ENCODE data around the gene THSD7B. TPM values are rescaled to one million over a fixed set of nuclear protein-coding genes. Genes with fewer than 3 reads are reported as not detected.

Gene THSD7B
- total RNA-seq, 1 experiment from 2014 or later: 6.9 TPM

- H3K27me3 ChIP-seq (replicated peaks; ENCODE audit: control insufficient read depth, insufficient read depth, low read length): no peaks in the 10 kb centered on the region
- CTCF ChIA-PET: no interaction called here
- no peak for TF ChIP-seq CTCF (IDR thresholded peaks at IDR 0.05; ENCODE audit: insufficient read depth in 1 of 2, low read depth in 1 of 2, low read length in 1 of 2, severe bottlenecking in 1 of 2, unreplicated experiment in 1 of 2)
- Mint-ChIP-seq H3K27me3 (ENCODE audit: insufficient read depth, unreplicated experiment) (no peaks in the 10 kb centered on the region), H3K27ac (ENCODE audit: unreplicated experiment) (no peak overlapping the region), H3K9me3 (ENCODE audit: unreplicated experiment) (peaks cover 5% of the 10 kb centered on the region), H3K36me3 (ENCODE audit: insufficient read depth, unreplicated experiment) (peaks cover 6% of the 10 kb centered on the region), H3K4me3 (ENCODE audit: unreplicated experiment) (no peak overlapping the region), H3K4me1 (ENCODE audit: low read depth, unreplicated experiment) (peaks cover 17% of the 10 kb centered on the region)
- H3K4me3 ChIP-seq (ENCODE audit: low read depth, low read length): no peak overlapping the region
- DNase-seq: no peak
- intact Hi-C loops (cut with micrococcal nuclease; ENCODE audit: unreplicated experiment): no loop called here
- peaks cover 33% of the 10 kb centered on the region for H3K4me1 ChIP-seq
- POLR2A ChIA-PET: interaction anchor here (0.6 kb wide), 1 partner anchor 166 kb away, joined by 3 read pairs; no protein-coding TSS in a partner anchor
- H3K36me3 ChIP-seq (ENCODE audit: control insufficient read depth, insufficient read depth, low read length): no peaks in the 10 kb centered on the region
- H3K9me3 ChIP-seq: peaks cover 9% of the 10 kb centered on the region; the same call in 1 of the 2 replicates
- no TSS peak for BruUV-seq (replicated peaks)
These were observed 446.4 kb downstream of the THSD7B start for GRCh38 chr2:137211761-137212160.

DNA sequence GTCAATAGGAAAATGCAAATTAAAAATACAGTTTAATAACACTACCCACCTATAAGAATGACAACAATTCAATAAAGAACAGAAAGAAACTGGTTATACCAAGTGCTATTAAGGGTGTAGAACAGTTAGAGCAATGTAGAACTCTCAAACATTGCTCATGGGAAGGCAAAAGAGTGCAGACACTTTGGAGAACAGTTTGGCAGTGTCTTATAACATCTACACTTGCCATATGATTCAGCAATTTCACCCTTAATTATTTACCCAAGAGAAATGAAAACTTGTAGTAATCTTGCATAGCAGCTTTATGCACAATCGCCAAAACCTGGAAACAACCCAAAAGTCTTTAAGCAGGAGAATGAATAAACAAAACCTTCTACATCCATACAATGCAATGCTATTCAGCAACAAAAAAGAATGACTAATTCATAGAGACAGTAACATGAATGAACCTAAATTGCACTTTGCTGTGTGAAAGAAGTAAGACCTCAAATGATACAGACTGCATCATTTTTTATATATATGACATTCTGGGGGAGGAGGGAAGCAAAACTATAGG, 455.2 kb downstream of the THSD7B start:
- H3K4me3 Mint-ChIP-seq (ENCODE audit: unreplicated experiment): no peak overlapping the region
- no peaks in the 10 kb centered on the region for H3K27me3 Mint-ChIP-seq (ENCODE audit: insufficient read depth, unreplicated experiment)
- POLR2A ChIA-PET: interaction anchor here (0.6 kb wide), 1 partner anchor 1344 kb away, joined by 6 read pairs; the partner anchor contains the start of gene MCM6
- H3K27me3 ChIP-seq (replicated peaks; ENCODE audit: control insufficient read depth, insufficient read depth, low read length): no peaks in the 10 kb centered on the region
- H3K27ac Mint-ChIP-seq (ENCODE audit: unreplicated experiment): no peak overlapping the region
- H3K9me3 ChIP-seq: no peaks in the 10 kb centered on the region
- CTCF ChIA-PET: no interaction called here
- no peaks in the 10 kb centered on the region for H3K9me3 Mint-ChIP-seq (ENCODE audit: unreplicated experiment)
- no TSS peak for BruUV-seq (replicated peaks)
- peaks cover 7% of the 10 kb centered on the region for H3K4me1 Mint-ChIP-seq (ENCODE audit: low read depth, unreplicated experiment)
- H3K36me3 ChIP-seq (ENCODE audit: control insufficient read depth, insufficient read depth, low read length): no peaks in the 10 kb centered on the region
- H3K36me3 Mint-ChIP-seq (ENCODE audit: insufficient read depth, unreplicated experiment): no peaks in the 10 kb centered on the region
- intact Hi-C loops (cut with micrococcal nuclease; ENCODE audit: unreplicated experiment): no loop called here
- TF ChIP-seq CTCF (IDR thresholded peaks at IDR 0.05; ENCODE audit: insufficient read depth in 1 of 2, low read depth in 1 of 2, low read length in 1 of 2, severe bottlenecking in 1 of 2, unreplicated experiment in 1 of 2): no peak
- H3K4me3 ChIP-seq (ENCODE audit: low read depth, low read length): no peak overlapping the region
- DNase-seq: no peak
- H3K4me1 ChIP-seq: no peaks in the 10 kb centered on the region

DNA sequence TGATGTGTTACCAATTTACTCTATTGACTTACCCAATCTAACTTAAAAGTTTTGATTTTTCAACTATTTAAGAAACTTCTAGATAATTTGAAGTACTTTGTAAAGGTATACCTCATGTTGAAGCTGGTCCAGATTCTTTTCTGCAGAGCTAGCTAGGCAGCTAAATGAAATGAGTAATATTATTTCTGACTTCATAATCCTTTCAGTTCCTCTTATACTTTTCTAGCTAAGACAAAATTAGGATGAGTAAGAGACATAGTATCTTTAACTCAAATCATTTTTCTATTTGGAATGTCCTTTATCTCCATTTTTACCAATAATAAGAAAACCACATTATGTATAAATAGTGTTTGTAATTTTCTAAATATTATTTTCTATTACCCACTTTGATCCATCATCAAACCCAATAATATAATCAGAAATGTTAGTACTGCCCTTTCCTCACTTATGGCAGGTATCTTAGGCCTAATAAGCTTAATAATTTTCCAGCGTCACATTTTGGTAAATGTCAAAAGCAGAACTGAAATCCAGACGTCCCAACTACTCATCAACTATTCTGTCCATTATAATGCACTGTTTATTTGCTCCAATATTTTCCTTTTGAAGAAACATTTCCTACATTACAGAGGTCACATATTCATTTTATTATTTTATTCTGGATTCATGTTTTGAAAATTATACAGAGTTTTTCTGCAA, 456.6 kb downstream of the THSD7B start:
- no peaks in the 10 kb centered on the region for H3K9me3 Mint-ChIP-seq (ENCODE audit: unreplicated experiment)
- no peaks in the 10 kb centered on the region for H3K27me3 Mint-ChIP-seq (ENCODE audit: insufficient read depth, unreplicated experiment)
- intact Hi-C loops (cut with micrococcal nuclease; ENCODE audit: unreplicated experiment): no loop called here
- H3K27me3 ChIP-seq (replicated peaks; ENCODE audit: control insufficient read depth, insufficient read depth, low read length): no peaks in the 10 kb centered on the region
- POLR2A ChIA-PET: no interaction called here
- peaks cover 7% of the 10 kb centered on the region for H3K4me1 Mint-ChIP-seq (ENCODE audit: low read depth, unreplicated experiment)
- no peaks in the 10 kb centered on the region for H3K4me1 ChIP-seq
- H3K36me3 ChIP-seq (ENCODE audit: control insufficient read depth, insufficient read depth, low read length): no peaks in the 10 kb centered on the region
- H3K36me3 Mint-ChIP-seq (ENCODE audit: insufficient read depth, unreplicated experiment): no peaks in the 10 kb centered on the region
- no peak for DNase-seq
- no TSS peak for BruUV-seq (replicated peaks)
- no peak for TF ChIP-seq CTCF (IDR thresholded peaks at IDR 0.05; ENCODE audit: insufficient read depth in 1 of 2, low read depth in 1 of 2, low read length in 1 of 2, severe bottlenecking in 1 of 2, unreplicated experiment in 1 of 2)
- H3K4me3 Mint-ChIP-seq (ENCODE audit: unreplicated experiment): no peak overlapping the region
- no peak overlapping the region for H3K4me3 ChIP-seq (ENCODE audit: low read depth, low read length)
- no peaks in the 10 kb centered on the region for H3K9me3 ChIP-seq
- no peak overlapping the region for H3K27ac Mint-ChIP-seq (ENCODE audit: unreplicated experiment)
- CTCF ChIA-PET: no interaction called here

All from Caco-2 (cell line).